ENCODE results near the gene VPS9D1. TPM values are rescaled to one million over a fixed set of nuclear protein-coding genes. Genes with fewer than 3 reads are reported as not detected.
A peak's percentile ranks its signal among the peaks of the same experiment; 100 is the strongest.
"Not testable (repeated sequence)": the region's sequence is repeated elsewhere in the genome, so short reads cannot be mapped to it uniquely, and the experiment has no call there.

VPS9D1 gene
- total and polyA plus RNA-seq, 7 donors, result 3.7 to 10.3 (median 5.2) TPM

- Histone ChIP-seq H3K36me3 (ENCODE audit: insufficient read depth in 1 of 2, low read depth in 1 of 2) (peaks cover 3 to 9% of the 10 kb centered on the region in 2 donors), H3K27ac (peak overlapping the region; percentile 32), H3K27me3 (ENCODE audit: insufficient read depth in 3 of 3, low read length in 2 of 3) (peaks cover 0 to 45% (median 0%) of the 10 kb centered on the region in 3 donors), H3K9me3 (no peaks in the 10 kb centered on the region), H3K4me3 (peak overlapping the region; percentile 69), H3K4me1 (peaks cover 20% of the 10 kb centered on the region)
- DNase-seq, result peak; percentile 97 to 99
- peak; percentile 84 to 90 (median 86) for ATAC-seq
- WGBS, 3 donors, result 0 to 2% (median 1%) methylated on average over 30 of the region's 30 CpGs
- intact Hi-C loops (cut with DNase I), result loop anchor here in 1 of 2 donors (5.0 to 10.0 kb wide), 2 partner anchors 92 to 165 kb away; no protein-coding TSS in a partner anchor
- peak; percentile 64 for TF ChIP-seq CTCF (IDR thresholded peaks at IDR 0.05)
Measured at GRCh38 chr16:89700100-89700648, 20.5 kb downstream of the VPS9D1 start.

- ATAC-seq, DNase-seq, H3K9me3 ChIP-seq: not testable (repeated sequence)
- 55 to 62% (median 61%) methylated on average over 18 of the region's 18 CpGs for WGBS, 3 donors
- intact Hi-C loops (cut with DNase I), result loop anchor here in 1 of 2 donors (5.0 to 10.0 kb wide), 2 partner anchors 93 to 165 kb away; no protein-coding TSS in a partner anchor
- H3K27ac ChIP-seq, result peak overlapping the region; percentile 13
- H3K36me3 ChIP-seq (ENCODE audit: insufficient read depth in 1 of 2, low read depth in 1 of 2), result peaks cover 3 to 11% of the 10 kb centered on the region in 2 donors
- H3K4me1 ChIP-seq, result peaks cover 20% of the 10 kb centered on the region
- peak overlapping the region; percentile 69 for H3K4me3 ChIP-seq
- H3K27me3 ChIP-seq (ENCODE audit: insufficient read depth in 3 of 3, low read length in 2 of 3), result peaks cover 0 to 40% (median 0%) of the 10 kb centered on the region in 3 donors
Measured at GRCh38 chr16:89699629-89700099, 21.0 kb downstream of the VPS9D1 start.

GRCh38 chr16:89698717-89699116, 22.0 kb downstream of the VPS9D1 start:
- H3K4me3 ChIP-seq; H3K27ac ChIP-seq; ATAC-seq; intact Hi-C loops (cut with DNase I); DNase-seq; H3K9me3 ChIP-seq: not testable (repeated sequence)
- peaks cover 5 to 20% of the 10 kb centered on the region in 2 donors for H3K36me3 ChIP-seq (ENCODE audit: insufficient read depth in 1 of 2, low read depth in 1 of 2)
- H3K27me3 ChIP-seq (ENCODE audit: insufficient read depth in 3 of 3, low read length in 2 of 3), result peaks cover 0 to 31% (median 0%) of the 10 kb centered on the region in 3 donors
- WGBS, 3 donors, result 95 to 98% (median 95%) methylated on average over 14 of the region's 14 CpGs
- H3K4me1 ChIP-seq, result peaks cover 20% of the 10 kb centered on the region

GRCh38 chr16:89697616-89698331, 22.9 kb downstream of the VPS9D1 start:
- intact Hi-C loops (cut with DNase I), result no loop called here
- peaks cover 0 to 22% (median 0%) of the 10 kb centered on the region in 3 donors for H3K27me3 ChIP-seq (ENCODE audit: insufficient read depth in 3 of 3, low read length in 2 of 3)
- no peak for ATAC-seq
- no peaks in the 10 kb centered on the region for H3K9me3 ChIP-seq
- H3K4me1 ChIP-seq, result peaks cover 20% of the 10 kb centered on the region
- no peak for TF ChIP-seq CTCF (IDR thresholded peaks at IDR 0.05)
- WGBS, 3 donors, result 42 to 52% (median 42%) methylated on average over 30 to 32 of the region's 32 CpGs
- H3K36me3 ChIP-seq (ENCODE audit: insufficient read depth in 1 of 2, low read depth in 1 of 2), result peaks cover 11 to 30% of the 10 kb centered on the region in 2 donors
- H3K4me3 ChIP-seq, result no peak overlapping the region
- no peak overlapping the region for H3K27ac ChIP-seq
- DNase-seq, result peak in 1 of 2 donors; percentile 48

- H3K4me3 ChIP-seq, result no peak overlapping the region
- H3K36me3 ChIP-seq (ENCODE audit: insufficient read depth in 1 of 2, low read depth in 1 of 2), result peaks cover 11 to 36% of the 10 kb centered on the region in 2 donors
- intact Hi-C loops (cut with DNase I), result no loop called here
- no peak for TF ChIP-seq CTCF (IDR thresholded peaks at IDR 0.05)
- no peak overlapping the region for H3K27ac ChIP-seq
- no peaks in the 10 kb centered on the region for H3K9me3 ChIP-seq
- H3K4me1 ChIP-seq, result peaks cover 20% of the 10 kb centered on the region
- peaks cover 0 to 17% (median 0%) of the 10 kb centered on the region in 3 donors for H3K27me3 ChIP-seq (ENCODE audit: insufficient read depth in 3 of 3, low read length in 2 of 3)
- 26 to 39% (median 35%) methylated on average over 18 to 19 of the region's 19 CpGs for WGBS, 3 donors
- ATAC-seq, result peak in 2 of 4 donors; percentile 30 to 47
- DNase-seq, result peak in 1 of 2 donors; percentile 77
Measured at GRCh38 chr16:89697161-89697615, 23.5 kb downstream of the VPS9D1 start.
